HG03095 (cell line): ENCODE data around the gene APOBEC3B.
"Not testable (repeated sequence)": the region's sequence is repeated elsewhere in the genome, so short reads cannot be mapped to it uniquely, and the experiment has no call there.

Experiments
- ATAC-seq: cut with Tn5 transposase; IDR thresholded peaks from one replicate; pipeline ENCODE4 v1.9.1; 2021; ENCODE audit warnings: moderate library complexity; ENCODE audit not compliant: unreplicated experiment

The APOBEC3B gene

GRCh38 chr22:38965614-38966379 lies 16.4 kb upstream of the APOBEC3B start:
- no peak for ATAC-seq

DNA sequence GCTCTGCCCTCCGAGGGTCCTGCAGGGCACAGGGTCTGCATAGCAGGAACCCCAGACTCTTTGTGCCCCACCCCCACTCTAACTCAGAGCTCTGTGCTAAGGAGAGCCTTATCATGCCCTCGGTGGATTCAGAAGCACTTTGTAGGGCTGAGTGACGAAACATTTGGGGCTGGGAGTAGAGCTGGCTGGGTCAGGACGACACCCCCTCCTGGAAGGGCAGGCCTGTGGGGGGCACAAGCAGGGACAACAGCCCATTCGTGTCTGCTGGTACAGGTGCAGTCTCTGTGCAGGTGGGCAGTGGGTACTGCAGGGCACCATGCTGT lies 15.8 kb upstream of the APOBEC3B start:
- no peak for ATAC-seq

- no peak for ATAC-seq
These were observed 15.2 kb upstream of the APOBEC3B start for GRCh38 chr22:38966942-38967341.

- no peak for ATAC-seq
These were observed 14.4 kb upstream of the APOBEC3B start for GRCh38 chr22:38967451-38968450.

DNA sequence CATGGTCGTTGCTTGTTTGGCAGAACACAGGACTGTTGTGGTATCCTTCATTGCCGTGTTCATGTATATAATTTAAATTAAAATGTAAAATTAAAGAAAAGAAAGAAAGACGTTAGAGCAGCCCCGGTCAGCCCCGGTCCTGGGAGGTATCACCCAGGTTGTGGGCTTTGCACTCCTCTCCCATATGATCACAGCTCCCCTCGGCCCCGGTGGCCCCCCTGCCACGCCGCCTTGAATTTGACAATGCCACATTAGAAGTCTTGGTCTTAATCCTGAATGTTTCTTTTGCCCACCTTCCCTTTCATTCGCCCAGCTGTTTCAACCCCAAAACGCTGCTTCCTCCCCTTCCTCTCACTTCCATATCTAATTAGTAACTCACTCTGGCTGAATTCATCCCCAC lies 13.3 kb upstream of the APOBEC3B start:
- no peak for ATAC-seq

GRCh38 chr22:38970551-38970950 lies 11.6 kb upstream of the APOBEC3B start:
- no peak for ATAC-seq

DNA sequence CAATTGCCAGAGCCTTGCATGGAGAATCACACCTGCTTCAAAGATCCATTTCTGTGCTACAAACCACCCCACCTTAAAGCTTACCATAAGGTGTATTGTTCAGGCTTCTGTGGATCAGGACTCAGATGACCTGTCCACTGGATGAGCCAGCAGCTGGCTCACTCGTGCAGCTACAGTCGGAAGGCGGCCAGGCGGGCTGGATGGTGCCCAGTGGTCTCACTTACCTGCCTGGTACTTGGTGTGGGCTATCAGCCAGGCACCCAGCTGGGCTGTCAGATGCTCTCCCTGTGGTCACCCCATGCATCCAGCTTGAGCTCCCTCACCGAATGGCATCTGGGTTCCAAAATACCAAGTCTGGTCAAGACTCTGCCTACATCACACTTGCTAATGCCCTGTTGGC lies 10.9 kb upstream of the APOBEC3B start:
- no peak for ATAC-seq

GRCh38 chr22:38971791-38972190 lies 10.4 kb upstream of the APOBEC3B start:
- no peak for ATAC-seq

DNA sequence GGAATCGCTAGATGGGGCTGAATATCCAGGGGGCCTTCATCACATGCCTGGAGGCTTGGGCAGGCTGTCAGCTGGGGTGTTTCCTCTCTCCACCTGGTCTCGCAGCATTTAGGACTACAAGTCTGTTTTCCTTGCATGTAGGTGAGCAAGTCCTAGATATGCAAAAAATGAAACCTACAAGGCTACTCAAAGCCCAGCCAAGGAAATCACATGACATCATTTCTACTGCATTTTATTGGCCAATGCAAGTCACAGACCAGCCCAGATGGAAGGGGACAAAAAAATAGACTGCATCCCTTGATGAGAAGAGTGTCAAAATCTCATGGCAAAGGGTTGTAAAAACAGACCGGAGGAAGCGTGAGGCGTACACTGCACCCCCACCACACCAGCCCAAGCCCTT lies 9.6 kb upstream of the APOBEC3B start:
- no peak for ATAC-seq

DNA sequence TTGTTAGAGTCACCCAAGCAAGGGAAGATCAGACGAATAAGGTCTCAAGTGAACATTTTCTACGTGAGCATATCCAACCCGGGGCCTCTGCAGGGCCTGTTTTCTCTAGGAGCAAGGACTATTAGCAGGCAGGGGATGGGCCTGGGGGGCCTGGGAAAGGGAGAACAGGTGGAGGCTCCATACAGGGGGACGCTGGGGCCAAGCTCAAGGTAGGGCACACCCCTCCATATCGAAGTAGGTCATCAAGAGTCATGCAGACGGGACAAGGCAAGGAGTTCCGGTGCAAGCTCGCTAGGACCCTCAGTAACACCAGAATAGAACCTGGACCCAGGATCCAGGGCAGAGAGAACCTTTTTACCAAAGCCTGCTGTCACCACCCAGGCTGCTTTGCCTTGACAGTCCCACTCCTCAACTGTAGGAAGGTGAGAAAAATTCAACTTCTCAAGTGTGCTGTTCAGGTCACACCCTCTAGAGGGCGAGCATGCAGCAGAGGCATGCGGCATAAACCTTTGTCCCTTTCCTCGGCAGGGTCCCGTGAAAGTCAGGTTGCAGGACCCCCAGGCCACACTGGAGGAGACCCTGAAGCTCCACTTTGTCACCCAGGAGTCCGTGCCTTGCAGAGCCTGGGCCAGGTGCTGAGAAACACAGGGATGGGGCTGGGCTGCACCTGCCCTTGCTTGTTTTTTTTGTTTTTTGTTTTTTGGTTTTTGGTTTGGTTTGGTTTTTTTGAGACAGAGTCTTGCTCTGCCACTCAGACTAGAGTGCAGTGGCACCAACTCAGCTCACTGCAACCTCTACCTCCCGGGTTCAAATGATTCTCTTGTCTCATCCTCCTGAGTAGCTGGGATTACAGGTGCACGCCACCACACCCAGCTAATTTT lies 8.6 kb upstream of the APOBEC3B start:
- no peak for ATAC-seq

DNA sequence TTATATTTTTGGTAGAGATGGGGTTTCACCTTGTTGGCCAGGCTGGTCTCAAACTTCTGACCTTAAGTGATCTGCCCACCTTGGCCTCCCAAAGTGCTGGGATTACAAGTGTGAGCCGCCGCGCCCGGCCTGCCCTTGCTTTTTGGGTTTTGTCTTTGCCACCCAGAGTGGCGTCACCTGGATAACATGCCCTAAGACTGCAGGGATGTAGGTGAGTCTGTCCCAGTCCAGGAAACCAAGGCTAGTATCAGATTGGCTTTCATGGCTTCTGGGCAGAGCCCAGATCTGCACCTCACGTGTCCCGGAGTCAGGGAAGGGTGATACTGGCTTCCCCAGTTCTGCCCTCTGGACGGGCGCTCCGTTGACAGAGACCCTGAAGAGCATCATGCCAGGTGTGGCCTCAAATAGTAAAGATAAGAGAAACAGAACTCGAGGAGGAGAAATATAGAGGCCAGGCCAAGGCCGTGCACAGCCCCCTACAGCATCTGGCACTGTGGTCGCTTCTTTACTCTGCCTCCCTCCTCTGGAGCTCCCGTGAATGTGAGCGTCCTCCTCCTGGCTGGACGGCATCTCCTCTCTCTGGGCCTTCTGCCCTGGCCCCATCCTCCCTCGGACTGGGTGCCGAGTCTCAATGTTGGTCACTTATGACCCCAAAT lies 7.8 kb upstream of the APOBEC3B start:
- no peak for ATAC-seq

GRCh38 chr22:38974826-38975175 lies 7.3 kb upstream of the APOBEC3B start:
- no peak for ATAC-seq

- ATAC-seq = not testable (repeated sequence)
These were observed 4.9 kb upstream of the APOBEC3B start for GRCh38 chr22:38977289-38977688.

DNA sequence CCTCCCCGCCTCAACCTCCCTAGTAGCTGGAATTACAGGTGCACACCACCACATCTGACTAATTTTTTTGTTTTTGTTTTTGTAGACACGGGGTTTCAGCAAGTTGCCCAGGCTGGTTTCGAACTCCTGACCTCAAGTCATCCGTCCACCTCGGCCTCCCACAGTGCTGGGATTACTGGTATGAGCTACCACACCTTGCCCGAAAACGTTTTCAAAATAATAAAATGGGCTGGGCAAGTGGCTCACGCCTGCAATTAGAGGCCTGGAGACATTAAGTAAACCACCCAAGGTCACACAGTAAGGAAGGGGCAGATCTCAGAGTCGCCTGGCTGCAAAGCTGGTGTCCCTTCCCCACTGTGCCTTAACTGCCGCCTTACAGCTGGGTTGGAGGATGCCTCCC lies 1.6 kb upstream of the APOBEC3B start:
- ATAC-seq = not testable (repeated sequence)

DNA sequence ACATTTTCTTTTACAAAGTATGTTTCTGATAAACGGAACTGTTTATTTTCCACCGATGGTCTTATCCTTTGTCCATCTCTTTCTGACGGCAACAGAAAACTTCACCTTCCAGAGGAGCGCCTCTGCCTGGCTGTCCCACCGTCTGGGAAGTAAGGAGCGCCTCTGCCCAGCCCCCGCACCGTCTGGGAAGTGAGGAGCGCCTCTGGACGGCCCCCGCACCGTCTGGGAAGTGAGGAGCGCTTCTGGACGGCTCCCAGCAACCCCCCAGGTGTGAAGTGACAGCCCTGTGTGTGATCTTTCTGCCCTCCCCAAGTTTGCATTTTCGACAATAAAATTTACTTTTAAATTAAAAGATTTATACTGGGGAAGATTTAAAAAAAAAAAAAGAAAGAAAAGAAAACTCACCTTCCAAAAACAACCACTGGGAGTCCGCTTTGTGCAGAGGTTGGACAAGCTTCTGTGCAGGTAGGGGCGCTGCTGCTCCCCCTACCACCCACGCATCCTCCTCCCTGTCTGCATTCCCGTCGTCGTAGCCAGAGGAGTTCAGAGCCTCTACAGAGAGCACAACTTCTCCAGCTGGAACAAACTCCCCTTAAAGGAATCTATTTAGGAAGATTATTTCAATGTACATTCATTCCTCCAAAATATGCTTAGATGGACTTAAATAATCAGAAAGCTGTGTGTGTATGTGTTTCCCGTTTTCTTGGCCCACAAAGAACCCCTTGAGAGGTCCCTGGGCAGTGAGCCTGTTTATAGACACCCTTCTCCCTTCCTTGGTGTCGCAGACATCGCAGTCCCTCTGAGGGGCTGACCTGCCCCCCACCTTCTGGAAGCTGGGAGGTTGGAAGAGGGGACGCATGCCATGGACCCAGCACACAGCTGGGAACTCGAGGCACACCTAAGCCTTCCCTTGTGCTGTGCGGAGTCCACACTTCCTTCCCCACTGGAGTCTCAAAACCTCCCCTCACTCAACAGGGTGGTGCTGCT lies 849 bp upstream of the APOBEC3B start:
- ATAC-seq = peak; percentile 2

DNA sequence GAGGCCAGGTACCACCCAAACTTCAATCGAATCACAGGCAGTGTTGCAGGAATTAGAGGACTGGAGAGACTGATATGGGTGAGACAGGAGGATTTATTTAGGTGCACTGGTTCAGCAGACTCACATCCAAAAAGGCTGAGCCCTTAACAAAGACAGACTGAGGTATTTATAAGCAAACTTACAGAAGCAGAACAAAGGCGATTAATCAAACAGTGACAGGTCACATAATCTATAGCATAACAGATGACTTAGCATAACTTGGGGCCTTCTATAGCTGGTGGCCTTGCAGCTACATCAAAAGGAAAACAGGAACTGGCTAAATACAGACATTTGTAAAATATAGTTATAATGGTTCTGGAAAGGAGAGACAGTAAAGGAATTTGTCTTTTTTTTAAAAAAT lies 2.1 kb downstream of the APOBEC3B start:
- no peak for ATAC-seq

DNA sequence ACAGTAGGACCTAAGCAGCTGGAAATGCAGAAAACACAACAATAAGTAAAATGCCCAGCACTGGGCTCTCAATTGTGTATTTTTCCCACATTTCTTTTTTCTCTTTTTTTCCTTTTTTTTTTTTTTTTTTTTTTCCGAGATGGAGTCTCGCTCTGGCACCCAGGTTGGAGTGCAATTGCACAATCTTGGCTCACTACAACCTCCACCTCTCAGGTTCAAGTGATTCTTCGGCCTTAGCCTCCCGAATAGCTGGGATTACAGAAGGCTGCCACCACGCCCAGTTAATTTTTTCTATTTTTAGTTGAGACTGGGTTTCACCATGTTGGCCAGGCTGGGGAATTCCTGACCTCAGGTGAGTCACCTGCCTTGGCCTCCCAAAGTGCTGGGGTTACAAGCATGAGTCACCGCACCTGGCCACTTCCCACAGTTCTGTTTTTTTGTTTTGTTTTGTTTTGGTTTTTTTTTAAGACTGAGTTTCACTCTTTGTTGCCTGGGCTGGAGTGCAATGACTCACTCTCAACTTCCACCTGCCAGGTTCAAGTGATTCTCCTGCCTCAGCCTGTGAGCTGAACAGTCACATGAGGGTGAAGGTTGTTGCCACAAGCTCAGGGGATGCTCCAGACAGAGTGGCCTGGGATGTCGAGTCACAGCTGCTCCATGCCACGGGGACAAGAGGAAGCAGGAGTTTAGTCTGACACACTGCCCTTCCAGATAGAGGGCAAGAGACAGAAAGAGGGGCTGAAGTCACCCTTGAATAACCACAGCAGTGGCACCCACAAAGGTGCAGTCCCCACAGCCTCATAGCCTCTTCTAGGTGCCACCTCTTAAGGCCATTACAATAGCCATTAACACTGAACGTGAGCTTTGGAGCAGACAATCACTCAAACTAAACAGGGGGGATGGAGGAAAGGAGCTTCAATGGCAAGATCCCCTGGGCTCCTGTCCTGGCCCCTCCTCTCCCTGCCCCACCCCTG lies 2.9 kb downstream of the APOBEC3B start:
- peak; percentile 45 for ATAC-seq

- no peak for ATAC-seq
These were observed 4.5 kb downstream of the APOBEC3B start for GRCh38 chr22:38986629-38987028.
